ENCODE data around the gene SLC38A3.

Gene SLC38A3

GRCh38 chr3:50263478-50264382 is 58.7 kb downstream of the SLC38A3 start:
- TF ChIP-seq REST (IDR thresholded peaks at IDR 0.05; ENCODE audit: low read depth) (no peak), RAD21 (IDR thresholded peaks at IDR 0.05; ENCODE audit: low read depth) (no peak), TCF12 (IDR thresholded peaks at IDR 0.05; ENCODE audit: low read depth) (no peak), ZBTB7A (IDR thresholded peaks at IDR 0.05; ENCODE audit: low read depth) (no peak), TEAD4 (IDR thresholded peaks at IDR 0.05) (no peak), CEBPB (IDR thresholded peaks at IDR 0.05) (no peak), TAF1 (IDR thresholded peaks at IDR 0.05; ENCODE audit: low read depth) (no peak)

GRCh38 chr3:50264383-50264963 is 59.4 kb downstream of the SLC38A3 start:
- 0 out of 2 replicates have a peak, but pooled peaks have one; percentile 45 for TF ChIP-seq CREB1 (IDR thresholded peaks at IDR 0.05; ENCODE audit: low read depth)
- TF ChIP-seq REST (IDR thresholded peaks at IDR 0.05; ENCODE audit: low read depth): no peak
- no peak for TF ChIP-seq RAD21 (IDR thresholded peaks at IDR 0.05; ENCODE audit: low read depth)
- TF ChIP-seq TCF12 (IDR thresholded peaks at IDR 0.05; ENCODE audit: low read depth): peak; percentile 83
- no peak; the same call in 1 of the 2 replicates for TF ChIP-seq USF1 (IDR thresholded peaks at IDR 0.05)
- peak; percentile 42 for TF ChIP-seq ZBTB7A (IDR thresholded peaks at IDR 0.05; ENCODE audit: low read depth)
- peak; percentile 56; the same call in 1 of the 2 replicates for TF ChIP-seq NFIC (IDR thresholded peaks at IDR 0.05)
- TF ChIP-seq TEAD4 (IDR thresholded peaks at IDR 0.05): peak; percentile 93
- TF ChIP-seq YY1 (IDR thresholded peaks at IDR 0.05; ENCODE audit: low read depth): no peak
- peak; percentile 34 for TF ChIP-seq MAX (IDR thresholded peaks at IDR 0.05)
- no peak for TF ChIP-seq CEBPB (IDR thresholded peaks at IDR 0.05)
- TF ChIP-seq EP300 (IDR thresholded peaks at IDR 0.05; ENCODE audit: borderline replicate concordance): peak; percentile 69; the same call in 1 of the 2 replicates
- no peak; the same call in 1 of the 2 replicates for TF ChIP-seq FOXM1 (IDR thresholded peaks at IDR 0.05; ENCODE audit: borderline replicate concordance, low read depth)
- no peak; the same call in 1 of the 2 replicates for TF ChIP-seq TAF1 (IDR thresholded peaks at IDR 0.05; ENCODE audit: low read depth)
- TF ChIP-seq EGR1 (IDR thresholded peaks at IDR 0.05): peak; percentile 56

GRCh38 chr3:50264964-50265485 is 60.0 kb downstream of the SLC38A3 start:
- TF ChIP-seq NFIC (IDR thresholded peaks at IDR 0.05) (no peak), ZBTB7A (IDR thresholded peaks at IDR 0.05; ENCODE audit: low read depth) (peak; percentile 4; the same call in 1 of the 2 replicates), EGR1 (IDR thresholded peaks at IDR 0.05) (peak; percentile 87)

GRCh38 chr3:50265571-50265970 is 60.5 kb downstream of the SLC38A3 start:
- no peak for TF ChIP-seq MAX (IDR thresholded peaks at IDR 0.05)
- TF ChIP-seq EP300 (IDR thresholded peaks at IDR 0.05; ENCODE audit: borderline replicate concordance): no peak
- TF ChIP-seq REST (IDR thresholded peaks at IDR 0.05; ENCODE audit: low read depth): no peak
- TF ChIP-seq TCF12 (IDR thresholded peaks at IDR 0.05; ENCODE audit: low read depth): no peak
- TF ChIP-seq CREB1 (IDR thresholded peaks at IDR 0.05; ENCODE audit: low read depth): no peak
- TF ChIP-seq YY1 (IDR thresholded peaks at IDR 0.05; ENCODE audit: low read depth): no peak
- TF ChIP-seq CEBPB (IDR thresholded peaks at IDR 0.05): no peak
- no peak for TF ChIP-seq NFIC (IDR thresholded peaks at IDR 0.05)
- TF ChIP-seq EGR1 (IDR thresholded peaks at IDR 0.05): no peak
- TF ChIP-seq USF1 (IDR thresholded peaks at IDR 0.05): no peak
- no peak for TF ChIP-seq FOXM1 (IDR thresholded peaks at IDR 0.05; ENCODE audit: borderline replicate concordance, low read depth)
- no peak for TF ChIP-seq TAF1 (IDR thresholded peaks at IDR 0.05; ENCODE audit: low read depth)
- no peak for TF ChIP-seq RAD21 (IDR thresholded peaks at IDR 0.05; ENCODE audit: low read depth)
- TF ChIP-seq ZBTB7A (IDR thresholded peaks at IDR 0.05; ENCODE audit: low read depth): no peak
